HG03103 (cell line): ENCODE data around the gene TYRP1.

ENCODE experiments used
- ATAC-seq: cut with Tn5 transposase; IDR thresholded peaks from one replicate; pipeline ENCODE4 v1.9.1; 2021; ENCODE audit warnings: low read depth; ENCODE audit not compliant: unreplicated experiment

The TYRP1 gene

DNA sequence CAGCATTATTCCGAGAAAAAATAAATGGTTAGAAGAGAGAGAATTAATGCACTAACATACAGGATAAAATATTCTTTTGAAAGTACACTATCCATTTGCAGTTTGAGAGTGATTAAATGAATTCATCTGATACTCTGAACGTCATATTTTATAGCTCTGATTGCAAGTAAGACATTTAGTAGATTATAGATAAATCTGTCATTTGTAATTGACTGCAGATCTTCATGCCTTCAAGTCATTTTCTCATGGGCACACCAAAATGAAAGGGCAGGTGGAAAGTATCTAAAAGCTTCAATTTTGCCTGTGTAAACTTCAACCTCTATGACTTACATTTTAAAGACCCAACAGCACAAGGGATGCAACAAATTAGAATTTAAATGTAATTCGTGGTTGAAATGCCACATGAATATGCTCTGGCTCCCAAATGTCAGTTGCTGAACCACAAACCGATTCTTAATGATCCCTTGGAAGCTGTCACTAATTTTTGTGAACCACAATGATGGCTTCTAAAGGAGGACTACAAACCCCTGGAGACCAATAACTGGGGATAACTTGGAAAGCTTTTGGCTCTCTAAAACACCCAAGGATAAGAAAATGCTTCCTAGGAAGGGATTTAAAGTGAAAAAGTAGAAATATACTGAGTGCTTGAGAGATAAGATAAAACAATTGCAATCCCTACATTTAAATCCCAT, 3.9 kb downstream of the TYRP1 start:
- no peak for ATAC-seq

DNA sequence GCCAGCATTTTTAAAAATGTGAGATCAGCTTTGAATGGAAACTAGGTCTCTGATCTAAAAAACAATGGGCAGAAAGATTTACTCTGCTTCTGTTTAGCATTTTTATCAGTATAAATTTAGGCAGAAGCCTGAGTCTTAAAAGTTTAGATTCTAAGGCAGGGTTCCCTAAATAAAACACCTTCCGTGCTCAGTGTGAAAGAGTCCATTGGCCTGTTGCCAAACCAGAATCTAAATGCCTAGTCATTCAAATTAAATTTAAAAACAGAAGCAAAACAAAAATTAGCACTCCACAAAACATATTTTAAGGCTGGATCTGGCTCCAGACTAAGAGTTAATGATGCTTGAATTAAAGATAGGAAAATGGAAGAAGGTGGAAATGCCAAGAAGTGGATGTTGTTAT, 4.5 kb downstream of the TYRP1 start:
- no peak for ATAC-seq

DNA sequence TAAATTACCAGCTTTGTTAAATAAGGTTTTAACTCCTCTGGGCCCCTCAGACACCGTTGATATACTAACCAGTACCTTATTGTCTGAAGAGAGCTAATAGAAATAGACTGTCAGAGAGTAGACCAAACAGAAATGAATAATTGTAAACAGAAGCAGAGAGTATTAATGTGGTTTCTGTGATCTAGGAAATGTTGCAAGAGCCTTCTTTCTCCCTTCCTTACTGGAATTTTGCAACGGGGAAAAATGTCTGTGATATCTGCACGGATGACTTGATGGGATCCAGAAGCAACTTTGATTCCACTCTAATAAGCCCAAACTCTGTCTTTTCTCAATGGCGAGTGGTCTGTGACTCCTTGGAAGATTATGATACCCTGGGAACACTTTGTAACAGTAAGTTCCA, 5.1 kb downstream of the TYRP1 start:
- no peak for ATAC-seq

DNA sequence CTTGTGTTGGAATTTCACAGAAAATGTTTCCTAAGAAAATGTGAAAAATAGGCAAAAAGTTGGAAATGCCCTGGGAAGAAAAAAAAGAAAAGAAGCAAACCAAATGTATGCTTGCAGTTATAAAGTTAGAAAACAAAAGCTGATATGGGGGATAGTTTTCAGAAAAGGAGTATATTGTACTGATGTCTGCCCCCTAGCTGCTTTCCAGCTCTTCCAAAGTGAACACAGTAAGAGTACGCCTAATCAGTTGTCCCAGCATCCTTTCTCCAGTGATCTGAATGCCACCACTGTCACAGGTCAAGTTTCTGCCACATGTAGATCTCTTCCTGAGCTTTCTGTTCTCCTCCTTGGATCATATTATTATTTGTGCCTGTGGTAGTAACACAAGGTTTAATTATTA, 5.8 kb downstream of the TYRP1 start:
- ATAC-seq = no peak

DNA sequence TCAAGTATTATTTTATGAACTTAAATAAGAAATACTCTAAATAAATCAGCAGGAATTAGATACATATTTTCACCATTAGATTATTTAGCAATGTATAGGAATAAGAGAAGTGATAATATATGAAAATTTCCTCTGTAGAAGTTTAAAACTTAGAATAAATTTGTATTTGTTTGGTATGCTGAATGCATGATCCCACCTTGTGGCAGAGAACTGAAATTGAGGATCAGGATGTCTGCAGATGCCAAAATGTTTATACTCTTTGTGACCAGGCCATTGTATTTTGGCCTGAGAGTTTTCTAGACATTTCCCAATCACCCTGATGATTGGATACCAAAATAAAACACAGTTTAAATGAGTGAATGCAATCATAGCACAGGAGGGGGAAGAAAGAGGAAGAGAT, 6.3 kb downstream of the TYRP1 start:
- ATAC-seq = no peak

DNA sequence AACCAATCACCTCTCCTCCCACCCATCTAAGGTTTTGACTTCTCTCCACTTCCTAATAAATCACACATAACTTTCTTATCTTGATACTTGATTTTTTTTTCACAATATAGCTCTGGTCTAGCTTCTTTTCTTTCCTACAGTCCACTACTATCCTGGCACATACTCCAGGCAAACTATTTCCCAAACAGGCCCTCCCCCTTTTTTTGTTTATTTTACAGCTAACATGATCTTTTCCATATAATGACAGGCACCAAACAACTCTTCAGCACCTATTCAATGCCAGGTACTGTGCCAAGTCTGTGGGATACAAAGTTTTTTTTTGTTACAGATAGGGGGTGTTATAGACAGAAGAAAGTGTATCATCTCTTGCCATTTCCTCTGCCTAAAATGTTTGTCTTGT, 7.9 kb downstream of the TYRP1 start:
- ATAC-seq = no peak

DNA sequence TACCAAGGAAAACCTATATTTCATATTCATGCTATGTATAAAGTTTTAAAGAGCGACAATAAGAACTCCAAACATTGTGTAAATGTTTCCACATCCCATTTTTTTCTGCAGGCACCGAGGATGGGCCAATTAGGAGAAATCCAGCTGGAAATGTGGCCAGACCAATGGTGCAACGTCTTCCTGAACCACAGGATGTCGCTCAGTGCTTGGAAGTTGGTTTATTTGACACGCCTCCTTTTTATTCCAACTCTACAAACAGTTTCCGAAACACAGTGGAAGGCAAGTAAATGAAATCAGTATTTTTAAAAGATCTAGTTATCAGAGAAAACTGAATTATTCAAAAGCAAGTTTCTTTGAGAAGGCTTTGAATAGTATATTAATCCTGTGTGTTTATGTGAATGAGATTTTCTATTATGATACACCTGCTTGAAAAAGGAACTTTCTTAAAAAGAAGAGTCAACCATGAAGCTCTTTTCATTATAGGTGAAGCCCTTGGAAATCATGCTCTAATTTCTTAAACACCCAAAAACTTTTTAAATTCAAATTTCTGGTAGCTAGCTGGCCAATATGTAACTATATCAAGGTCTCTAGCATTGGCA, 9.1 kb downstream of the TYRP1 start:
- no peak for ATAC-seq

DNA sequence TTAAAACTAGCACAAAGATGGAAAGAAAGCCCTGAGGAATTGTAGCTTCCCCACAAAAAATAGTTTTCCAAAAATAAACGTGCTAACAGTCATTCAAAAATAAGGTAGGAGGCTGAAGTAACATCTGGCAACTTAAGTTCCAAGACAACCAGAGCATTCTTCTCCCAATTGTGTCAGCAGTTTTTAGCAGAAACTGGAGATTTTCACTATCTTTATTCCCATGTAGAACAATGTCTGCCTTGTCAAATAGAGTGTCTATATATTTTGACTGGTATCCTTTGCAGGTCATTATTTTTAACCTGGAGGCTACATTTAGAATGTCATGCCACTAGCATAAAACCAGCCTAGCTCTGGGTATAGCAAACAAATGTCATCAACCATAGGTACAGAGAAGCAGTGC, 10.8 kb downstream of the TYRP1 start:
- no peak for ATAC-seq

DNA sequence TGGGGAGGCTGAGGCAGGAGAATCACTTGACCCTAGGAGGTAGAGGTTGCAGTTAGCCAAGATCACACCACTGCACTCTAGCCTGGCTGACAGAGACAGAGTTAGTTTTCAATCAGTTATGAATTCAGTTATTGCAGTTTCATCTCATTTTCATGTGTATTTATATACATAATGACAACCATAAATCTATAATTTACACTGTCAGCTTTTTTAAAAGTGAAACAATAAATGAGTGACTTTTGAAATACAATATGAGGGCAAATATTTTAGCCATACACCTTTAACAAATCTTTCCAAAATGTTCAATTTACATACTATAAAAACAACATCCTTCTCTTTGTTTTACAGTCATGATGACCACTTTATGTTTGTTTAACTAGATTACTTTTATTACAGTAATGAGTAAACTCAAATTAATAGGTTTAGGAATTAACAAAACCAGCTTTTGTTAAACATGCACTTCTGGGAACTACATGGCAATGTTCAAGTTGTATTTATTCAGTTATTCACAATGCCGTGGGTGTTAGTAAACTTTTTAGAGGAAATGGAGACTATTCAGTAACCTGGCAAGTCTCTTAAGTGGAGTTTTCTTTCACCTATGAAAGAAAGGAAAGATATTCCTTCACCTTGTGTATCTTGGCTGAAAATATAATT, 12.7 kb downstream of the TYRP1 start:
- ATAC-seq = no peak

DNA sequence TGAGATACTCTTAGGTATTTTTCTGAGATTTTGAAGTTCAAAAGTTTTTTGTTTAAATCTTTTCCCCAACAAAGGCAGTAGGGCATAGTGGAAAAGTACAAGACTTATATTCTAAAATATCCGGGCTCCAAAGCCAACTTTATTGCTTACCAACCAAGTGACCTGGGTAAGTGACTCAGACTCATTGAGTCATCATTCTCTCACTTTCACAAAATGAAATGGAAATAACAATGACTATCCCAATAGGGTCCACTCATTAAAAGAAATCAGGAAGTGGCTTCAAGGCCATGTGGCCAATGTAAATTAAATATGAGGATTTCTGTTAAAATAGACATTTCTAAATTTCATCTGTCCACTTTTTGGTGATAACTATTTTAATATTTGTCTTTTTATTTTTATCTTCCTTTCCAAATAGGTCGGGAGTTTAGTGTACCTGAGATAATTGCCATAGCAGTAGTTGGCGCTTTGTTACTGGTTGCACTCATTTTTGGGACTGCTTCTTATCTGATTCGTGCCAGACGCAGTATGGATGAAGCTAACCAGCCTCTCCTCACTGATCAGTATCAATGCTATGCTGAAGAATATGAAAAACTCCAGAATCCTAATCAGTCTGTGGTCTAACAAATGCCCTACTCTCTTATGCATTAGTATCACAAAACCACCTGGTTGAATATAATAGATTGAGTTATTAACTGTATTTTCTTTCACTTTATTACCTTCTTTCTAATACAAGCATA, 15.5 kb downstream of the TYRP1 start:
- ATAC-seq = no peak

DNA sequence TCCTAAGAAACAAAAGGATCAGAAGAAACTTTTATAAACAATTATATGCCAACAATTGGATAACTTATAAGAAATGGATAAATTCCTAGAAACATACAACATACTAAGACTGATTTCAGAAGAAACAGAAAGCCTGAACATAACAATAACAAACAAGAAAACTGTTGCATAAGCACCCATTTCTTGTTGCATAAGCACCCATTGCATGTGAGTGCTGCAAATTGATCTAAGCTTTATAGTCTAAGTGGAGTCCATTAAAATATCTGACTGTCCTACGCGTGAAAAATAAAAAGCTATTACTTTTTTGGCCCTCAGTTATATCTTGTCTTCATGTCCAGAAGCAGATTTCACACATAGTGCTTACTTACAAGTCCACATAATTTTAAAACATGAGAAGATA, 19.3 kb downstream of the TYRP1 start:
- ATAC-seq = no peak

DNA sequence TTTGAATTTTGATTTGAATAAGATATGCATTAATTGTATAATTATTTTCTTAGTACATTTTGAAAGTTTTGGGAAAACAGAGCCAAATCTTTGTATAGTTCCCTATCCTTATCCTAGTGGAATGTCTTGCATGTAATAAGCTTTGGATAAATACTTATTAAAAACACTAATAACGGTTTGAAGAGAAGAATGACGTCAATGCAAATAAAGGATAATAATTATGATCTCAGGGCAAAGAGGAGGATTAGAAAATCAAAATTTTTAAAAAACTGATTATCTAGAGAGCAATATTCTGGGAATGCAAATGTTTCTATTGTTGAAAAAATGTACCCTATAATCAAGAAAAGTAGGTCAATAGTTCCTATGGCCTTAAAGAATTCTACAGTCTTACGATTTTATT, 22.1 kb downstream of the TYRP1 start:
- ATAC-seq = no peak

DNA sequence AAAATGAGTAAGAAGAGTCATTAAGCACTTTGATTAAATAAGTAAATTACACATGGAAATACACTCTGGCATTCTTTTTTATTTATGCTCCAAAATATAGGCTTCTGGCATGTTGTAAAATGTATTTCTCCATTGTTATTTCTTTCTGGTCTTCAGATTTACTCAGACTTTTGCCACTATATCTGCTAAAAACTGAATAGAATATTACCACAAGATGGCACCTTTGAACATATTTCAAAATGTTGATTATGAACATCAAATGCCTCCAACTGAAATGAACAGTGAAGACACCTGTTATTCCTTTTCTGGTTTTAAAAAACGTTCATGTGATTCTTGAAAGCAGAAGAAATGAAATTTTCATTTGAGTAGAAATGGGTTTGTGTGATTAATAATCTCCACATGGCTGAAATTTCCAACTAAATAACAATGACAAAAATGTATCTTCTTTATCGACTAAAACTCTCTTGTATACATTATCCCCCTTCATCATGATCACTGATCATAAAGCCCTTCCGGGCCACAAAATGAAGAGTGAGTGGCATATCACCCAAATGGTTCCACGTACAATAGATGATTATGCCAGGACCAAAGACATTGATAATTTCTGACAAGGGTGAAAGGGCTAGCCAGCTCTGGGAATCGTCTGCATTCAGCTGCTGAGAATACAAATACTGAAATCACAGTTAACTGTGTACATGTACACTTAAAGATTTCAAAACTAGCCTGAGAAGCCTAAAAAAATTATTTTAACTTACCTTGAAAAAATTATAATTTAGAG, 23.8 kb downstream of the TYRP1 start:
- no peak for ATAC-seq

DNA sequence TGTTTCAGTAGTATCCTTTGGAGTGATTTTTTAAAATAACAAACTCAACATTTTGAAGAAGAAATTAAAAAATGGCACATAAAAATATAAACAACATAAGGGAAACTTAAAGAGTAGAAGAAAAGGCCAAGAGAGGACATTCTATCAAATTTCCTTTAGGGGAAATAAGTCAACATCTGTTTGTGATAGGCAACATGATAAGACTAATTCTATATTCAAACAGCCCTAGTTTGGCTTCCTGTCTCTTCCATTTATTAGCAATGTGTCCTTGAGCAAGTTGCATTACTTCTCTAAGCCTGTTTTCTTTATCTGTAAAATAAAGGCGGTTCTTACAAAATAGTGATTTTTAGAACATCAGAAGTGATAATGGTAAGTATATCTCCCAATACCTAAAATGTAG, 24.7 kb downstream of the TYRP1 start:
- no peak for ATAC-seq

DNA sequence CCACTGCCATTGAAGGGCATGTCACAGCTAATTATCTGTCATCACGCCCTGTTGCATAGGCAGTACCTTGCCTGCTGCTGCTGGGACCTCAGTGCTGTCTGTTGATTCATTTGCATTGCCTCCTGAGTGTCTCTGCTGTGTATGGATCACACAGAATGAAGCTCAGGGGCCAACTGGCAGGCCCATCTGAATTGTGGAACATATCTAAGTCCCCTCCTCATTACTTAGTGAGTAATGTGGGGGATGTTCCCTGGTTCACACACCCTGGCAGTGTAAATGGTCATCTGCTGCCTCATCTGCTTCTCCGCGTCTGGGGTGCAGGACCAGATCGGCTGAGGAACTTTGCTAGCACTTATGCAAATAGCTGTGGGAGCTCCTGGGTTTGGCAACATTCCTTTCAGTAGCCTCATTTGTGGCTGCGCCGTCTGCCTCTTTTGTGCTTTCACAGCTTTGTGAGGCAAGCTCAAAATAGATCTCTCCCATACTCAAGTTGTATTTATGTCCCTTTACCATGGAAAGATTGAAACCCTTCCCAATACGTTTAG, 25.4 kb downstream of the TYRP1 start:
- no peak for ATAC-seq

DNA sequence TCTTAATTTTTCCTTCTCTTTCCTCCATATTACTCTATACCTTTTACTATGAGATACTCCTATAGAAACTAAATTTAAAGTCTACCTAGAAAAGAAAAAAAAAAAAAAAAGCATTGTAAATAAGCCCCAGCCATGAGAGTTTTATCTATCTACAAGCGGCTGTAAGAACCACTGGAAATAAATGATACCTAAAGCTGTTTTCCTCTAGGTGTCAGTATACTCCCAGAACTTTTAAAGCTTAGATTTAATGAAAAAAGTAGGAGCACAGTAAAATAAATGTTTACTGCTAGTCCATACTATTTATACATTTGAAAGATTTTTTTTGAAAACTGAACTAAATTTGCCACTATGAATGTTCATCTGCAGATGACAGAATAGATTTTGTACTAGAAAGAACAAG, 26.2 kb downstream of the TYRP1 start:
- ATAC-seq = no peak

DNA sequence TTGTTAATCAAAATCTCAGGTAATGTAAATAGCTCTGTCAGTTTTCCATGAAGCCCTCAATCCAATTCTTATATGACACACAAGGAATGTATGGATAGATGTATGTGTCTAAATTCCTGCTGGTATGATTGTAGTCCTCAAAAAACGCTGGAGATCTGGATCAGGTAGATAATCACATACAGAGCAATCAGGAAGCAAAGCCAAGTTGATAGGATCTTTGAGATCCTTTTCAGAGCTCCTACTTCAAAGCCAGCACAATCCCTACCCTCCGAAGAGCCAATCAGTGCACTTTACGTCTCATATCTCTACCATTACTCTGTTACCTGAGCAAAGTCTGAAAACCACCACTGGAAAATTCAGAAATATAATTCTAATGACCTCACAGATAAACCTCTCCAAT, 27.4 kb downstream of the TYRP1 start:
- ATAC-seq = no peak

DNA sequence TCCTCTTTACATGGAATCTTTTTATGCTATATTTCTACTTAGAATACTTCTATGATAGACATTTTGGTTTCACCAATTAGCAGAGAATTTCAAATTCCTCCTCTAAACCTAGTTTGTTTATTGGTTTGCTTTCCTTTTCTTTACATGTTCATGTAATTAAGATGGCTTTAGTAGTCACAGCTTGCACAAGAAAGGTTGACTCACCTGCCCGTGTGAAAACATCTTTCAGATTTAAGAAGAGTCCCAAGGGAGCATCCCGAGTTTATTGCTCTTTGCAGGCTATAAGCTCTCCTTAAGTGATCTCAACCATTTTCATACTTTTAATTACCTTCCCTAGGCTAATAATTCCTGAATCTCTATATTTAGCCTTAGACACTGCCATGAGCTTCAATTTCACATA, 28.9 kb downstream of the TYRP1 start:
- ATAC-seq = no peak

DNA sequence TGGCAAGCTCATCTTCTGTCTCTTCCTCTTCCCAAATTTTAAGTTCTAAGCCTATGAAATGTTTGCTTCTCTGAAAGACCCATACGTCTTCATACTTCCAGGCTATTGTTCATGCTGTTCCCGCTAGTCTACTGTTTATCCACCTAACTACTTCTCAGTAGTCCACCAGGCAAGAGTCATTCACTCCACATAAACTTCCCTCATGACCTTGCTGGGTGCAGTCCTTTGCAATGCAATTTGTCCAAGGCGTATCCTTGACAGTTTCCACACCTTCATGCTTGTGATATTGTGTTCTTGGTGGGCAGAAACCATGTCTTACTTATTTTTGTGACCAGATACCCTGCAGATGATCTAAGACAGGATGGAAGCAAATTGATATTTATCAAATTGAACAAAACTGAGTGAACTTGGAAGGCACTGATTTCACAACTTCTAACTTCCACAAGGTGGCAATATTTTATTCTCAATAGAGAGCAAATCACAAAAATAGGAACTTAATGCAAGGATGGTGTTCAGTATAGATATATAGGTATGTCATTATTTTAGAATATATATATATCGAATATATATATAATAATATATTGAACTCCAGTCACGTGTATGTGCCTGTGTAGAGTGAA, 30.3 kb downstream of the TYRP1 start:
- no peak for ATAC-seq

DNA sequence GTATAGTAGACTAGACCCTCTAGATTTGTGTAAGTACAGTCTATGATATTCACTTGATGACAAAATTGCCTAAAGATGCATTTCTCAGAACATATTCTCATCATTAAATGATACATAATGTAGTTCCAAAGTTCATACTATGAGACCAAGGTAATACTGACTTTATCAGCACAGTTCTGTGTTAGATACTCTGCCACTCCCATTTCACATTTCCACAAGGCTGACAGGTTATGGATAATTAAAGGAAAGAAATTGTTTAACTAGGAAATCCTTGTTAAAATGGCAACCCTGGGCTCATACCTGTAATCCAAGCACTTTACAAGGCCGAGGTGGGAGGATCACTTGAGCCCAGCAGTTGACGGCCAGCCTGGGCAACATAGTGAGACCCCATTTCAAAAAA, 33.6 kb downstream of the TYRP1 start:
- no peak for ATAC-seq
